HG02610 (cell line): ENCODE results near the gene REG1A.

Experiments
- ATAC-seq: cut with Tn5 transposase; IDR thresholded peaks from one replicate; pipeline ENCODE4 v1.9.1; 2021; ENCODE audit warnings: mild to moderate bottlenecking, moderate library complexity; ENCODE audit not compliant: unreplicated experiment

REG1A gene

GRCh38 chr2:79124907-79125720 is 4.8 kb downstream of the REG1A start:
- ATAC-seq = no peak

GRCh38 chr2:79125721-79125985 is 5.4 kb downstream of the REG1A start:
- ATAC-seq = no peak

DNA sequence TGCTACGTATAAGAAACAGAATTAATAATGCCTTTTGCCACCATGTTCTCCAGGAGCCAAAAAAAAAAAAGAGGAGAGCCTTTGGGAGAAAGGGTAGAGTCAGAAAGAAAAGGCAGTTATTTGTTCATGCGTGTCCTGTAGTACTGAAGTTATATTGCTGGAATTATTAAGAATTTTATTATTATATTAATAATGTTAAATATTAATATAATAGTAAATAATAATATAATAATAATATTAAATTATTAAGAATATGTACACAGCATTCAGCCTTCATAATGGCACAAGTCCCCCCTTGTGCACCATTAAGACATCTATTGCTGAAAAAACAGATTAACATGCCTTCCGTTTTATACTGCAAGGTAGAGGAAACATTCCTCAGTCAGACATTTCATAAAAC is 8.1 kb downstream of the REG1A start:
- no peak for ATAC-seq

DNA sequence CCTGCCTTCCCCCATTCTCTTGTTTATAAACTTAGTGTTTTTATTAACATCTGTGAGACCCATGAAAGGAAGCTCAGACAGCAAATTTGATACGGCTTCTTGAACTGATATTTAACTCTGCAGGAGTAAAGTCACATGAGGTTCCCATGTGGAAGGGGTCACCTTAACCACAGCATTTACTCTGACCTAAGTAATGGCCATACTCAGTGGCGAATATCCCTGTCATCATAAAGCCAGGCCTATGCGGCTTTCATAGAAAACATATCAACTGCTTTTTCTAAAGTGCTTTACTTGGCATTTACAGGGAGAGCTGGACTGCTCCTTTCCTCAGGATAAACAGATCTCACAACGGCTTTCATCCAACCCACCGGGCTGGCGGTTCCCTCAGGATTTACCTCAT is 9.0 kb downstream of the REG1A start:
- ATAC-seq = no peak

GRCh38 chr2:79129804-79130203 is 9.5 kb downstream of the REG1A start:
- no peak for ATAC-seq

- no peak for ATAC-seq
These were observed 11.4 kb downstream of the REG1A start for GRCh38 chr2:79131687-79132086.

GRCh38 chr2:79138385-79138784 is 18.1 kb downstream of the REG1A start:
- no peak for ATAC-seq

DNA sequence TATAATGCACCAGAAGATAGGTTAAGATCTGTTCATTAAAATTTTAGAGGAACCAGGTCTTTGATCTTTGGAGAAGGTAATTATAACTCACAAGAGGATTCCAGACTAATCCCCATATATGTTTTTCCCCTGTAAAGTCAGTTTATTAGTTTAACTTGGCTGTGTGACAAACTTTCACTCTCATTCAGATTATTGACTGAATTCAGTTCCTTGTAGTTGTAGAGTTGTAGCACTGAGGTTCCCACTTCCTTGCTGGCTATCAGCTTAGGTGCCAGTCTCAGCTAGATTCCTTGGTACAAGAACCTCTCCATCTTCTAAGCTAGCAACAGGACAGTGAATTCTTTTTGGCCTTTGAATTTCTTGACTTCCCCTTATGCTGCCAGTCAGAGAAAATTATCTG is 19.1 kb downstream of the REG1A start:
- no peak for ATAC-seq

- ATAC-seq = no peak
These were observed 35.7 kb downstream of the REG1A start for GRCh38 chr2:79155826-79156476.

DNA sequence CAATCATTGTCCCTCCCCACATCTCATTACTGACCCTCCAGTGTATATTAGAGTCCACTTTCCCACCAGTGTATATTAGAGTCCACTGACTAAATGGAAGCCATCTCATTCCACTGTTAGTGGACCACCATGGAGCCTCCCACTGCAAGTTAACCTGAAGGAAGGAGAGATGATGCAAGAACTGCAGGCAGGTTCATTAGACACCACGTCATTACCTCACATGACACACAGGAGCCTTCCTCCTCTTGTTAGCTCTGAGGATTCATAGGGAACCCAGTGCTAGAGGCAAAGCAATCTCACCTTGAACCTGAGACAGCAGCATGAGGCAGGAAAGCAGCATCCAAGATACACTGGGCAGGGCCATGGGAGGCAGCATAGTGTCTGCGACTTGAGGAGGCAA is 38.7 kb downstream of the REG1A start:
- ATAC-seq = no peak

GRCh38 chr2:79159653-79160052 is 39.4 kb downstream of the REG1A start, which contains the start of gene REG3A:
Gene REG3A, minus strand, starts transcription at chr2:79159753. Its CDS starts 348 bp downstream, at chr2:79159405.
- ATAC-seq = no peak

- no peak for ATAC-seq
These were observed 41.8 kb downstream of the REG1A start for GRCh38 chr2:79162132-79162531.

DNA sequence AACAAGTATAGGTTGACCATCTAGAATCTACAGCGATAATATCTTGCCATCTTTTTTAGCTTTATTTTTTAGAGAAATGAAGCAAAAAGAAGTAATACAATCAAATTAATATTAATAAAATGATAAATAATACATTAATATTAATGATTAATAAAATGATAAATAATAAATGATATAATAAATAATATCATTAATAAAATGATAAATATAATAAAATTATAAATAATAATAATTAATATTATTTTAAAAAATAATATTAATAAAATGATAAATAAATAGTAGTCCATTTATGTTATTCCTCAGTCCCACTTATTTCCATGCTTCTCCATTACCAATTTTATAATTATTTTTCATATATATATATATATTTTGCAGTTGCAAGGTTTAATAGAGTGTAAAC is 42.5 kb downstream of the REG1A start:
- no peak for ATAC-seq

- no peak for ATAC-seq
These were observed 51.2 kb downstream of the REG1A start for GRCh38 chr2:79171348-79171958.
